H1 (cell line): Measurements from ENCODE around the gene ZNF587B. TPM values are rescaled to one million over a fixed set of nuclear protein-coding genes. Genes with fewer than 3 reads are reported as not detected.

Experiments
- CTCF ChIA-PET: fragments of 300-600 bp; sonication (Branson Sonifier 250); formaldehyde crosslinking; loops from one replicate; lab custom pipeline; 2021; ENCODE audit not compliant: partially characterized antibody; lab: Charles Lee
- POLR2A ChIA-PET: fragments of 300-600 bp; sonication (Branson Sonifier 250); formaldehyde crosslinking; loops from one replicate; lab custom pipeline; 2021; ENCODE audit warnings: inconsistent platforms; ENCODE audit not compliant: partially characterized antibody; lab: Charles Lee
- DNase-seq, 2 experiments: peaks; one replicate each; pipeline versions ENCODE4 v3.0.0 to v3.0.0-alpha.2; 2010 to 2022; ENCODE audit warnings: low spot score in 2 of 2, low read depth in 1 of 2, mixed read lengths in 1 of 2
- FAIRE-seq: peaks from 2 replicates; lab custom pipeline; 2011; peaks lifted over from hg19 to GRCh38; lab: Jason Lieb, UNC
- H2AFZ ChIP-seq: 2 replicates; pipeline ENCODE4 v1.8.1; 2012; ENCODE audit warnings: low read length, inconsistent platforms
- H2AK5ac ChIP-seq: 2 replicates; pipeline ENCODE4 v1.6.1; 2013; ENCODE audit warnings: low read depth, low read length
- H2BK120ac ChIP-seq: replicated peaks from 2 replicates; pipeline ENCODE3; 2013; ENCODE audit warnings: low read depth, low read length, inconsistent platforms
- H2BK12ac ChIP-seq: 2 replicates; pipeline ENCODE4 v1.6.1; 2013; ENCODE audit warnings: low read depth, low read length
- H2BK15ac ChIP-seq: 2 replicates; pipeline ENCODE4 v1.6.1; 2013; ENCODE audit warnings: low read length
- H2BK20ac ChIP-seq: 2 replicates; pipeline ENCODE4 v1.6.1; 2013; ENCODE audit warnings: low read length
- H2BK5ac ChIP-seq: 2 replicates; pipeline ENCODE4 v1.6.1; 2013; ENCODE audit warnings: low read depth, low read length
- H3K14ac ChIP-seq: 2 replicates; pipeline ENCODE4 v1.6.1; 2013; ENCODE audit warnings: inconsistent platforms; ENCODE audit not compliant: insufficient read length
- H3K18ac ChIP-seq: 2 replicates; pipeline ENCODE4 v1.6.1; 2013; ENCODE audit warnings: low read length; ENCODE audit errors: extremely low read depth
- H3K23ac ChIP-seq: 2 replicates; pipeline ENCODE4 v1.6.1; 2013; ENCODE audit warnings: inconsistent platforms; ENCODE audit not compliant: insufficient read length
- H3K23me2 ChIP-seq: 2 replicates; pipeline ENCODE4 v1.6.1; 2013; ENCODE audit warnings: low read depth, low read length
- H3K27ac ChIP-seq: 2 replicates; pipeline ENCODE4 v1.6.1; 2011; ENCODE audit warnings: low read depth, low read length, inconsistent platforms
- H3K27me3 ChIP-seq, 4 experiments: replicated peaks in 1 of 4; 1 replicate in 1 of 4; 2 replicates in 3 of 4; pipeline versions ENCODE4 v1.6.1 to v1.8.1; 2011 to 2013; ENCODE audit warnings: low read length in 3 of 4, mild to moderate bottlenecking in 3 of 4, inconsistent platforms in 2 of 4, mixed read lengths in 2 of 4, moderate library complexity in 1 of 4; ENCODE audit not compliant: control insufficient read depth in 3 of 4, insufficient read depth in 3 of 4; ENCODE audit errors: extremely low read depth in 1 of 4
- H3K36me3 ChIP-seq, 4 experiments: 2 replicates each; pipeline versions ENCODE4 v1.6.1 to v1.8.1; 2011 to 2013; ENCODE audit warnings: mild to moderate bottlenecking in 4 of 4, low read length in 3 of 4, moderate library complexity in 2 of 4, control low read depth in 1 of 4, inconsistent platforms in 1 of 4; ENCODE audit not compliant: insufficient read depth in 4 of 4, control insufficient read depth in 2 of 4
- H3K4ac ChIP-seq: replicated peaks from 2 replicates; pipeline ENCODE3; 2013; ENCODE audit warnings: low read length, low read depth, mixed read lengths, inconsistent platforms; ENCODE audit not compliant: insufficient read length
- H3K4me1 ChIP-seq, 4 experiments: replicated peaks in 1 of 4; 1 replicate in 1 of 4; 2 replicates in 3 of 4; pipeline versions ENCODE4 v1.6.1 to v1.8.1; 2011 to 2013; ENCODE audit warnings: low read length in 3 of 4, inconsistent platforms in 2 of 4, mixed read lengths in 1 of 4; ENCODE audit not compliant: insufficient read depth in 4 of 4, control insufficient read depth in 3 of 4
- H3K4me2 ChIP-seq, 2 experiments: 2 replicates each; pipeline versions ENCODE4 v1.6.1 to v1.8.1; 2011 to 2013; ENCODE audit warnings: low read depth in 2 of 2, low read length in 2 of 2, control low read depth in 1 of 2, inconsistent platforms in 1 of 2, mild to moderate bottlenecking in 1 of 2; ENCODE audit not compliant: insufficient read depth in 1 of 2
- H3K4me3 ChIP-seq, 4 experiments: fragments of 200-600, 300-600 bp in 1 of 4; sonication (generic), shearing (Covaris generic), sonication (Bioruptor Twin) in 1 of 4; 2 replicates each; pipeline versions ENCODE4 v1.5.1 to v1.8.1; 2011 to 2016; ENCODE audit warnings: low read length in 4 of 4, low read depth in 3 of 4, control low read depth in 2 of 4, inconsistent platforms in 2 of 4, mild to moderate bottlenecking in 2 of 4, mixed read lengths in 1 of 4, moderate library complexity in 1 of 4; ENCODE audit not compliant: insufficient read depth in 2 of 4; ENCODE audit errors: extremely low read depth in 1 of 4
- H3K56ac ChIP-seq: replicated peaks from 2 replicates; pipeline ENCODE3; 2013; ENCODE audit warnings: low read depth, mild to moderate bottlenecking, mixed read lengths, low read length, inconsistent platforms; ENCODE audit not compliant: insufficient read length
- H3K79me1 ChIP-seq: 2 replicates; pipeline ENCODE4 v1.6.1; 2013; ENCODE audit warnings: low read depth, low read length, control low read depth
- H3K79me2 ChIP-seq, 2 experiments: 2 replicates each; pipeline versions ENCODE4 v1.6.1 to v1.8.1; 2012 to 2013; ENCODE audit warnings: low read length in 2 of 2, mild to moderate bottlenecking in 2 of 2, inconsistent platforms in 1 of 2; ENCODE audit not compliant: insufficient read depth in 2 of 2, control insufficient read depth in 1 of 2
- H3K9ac ChIP-seq, 4 experiments: replicated peaks in 1 of 4; 1 replicate in 1 of 4; 2 replicates in 3 of 4; pipeline versions ENCODE4 v1.6.1 to v1.8.1; 2011 to 2013; ENCODE audit warnings: low read depth in 3 of 4, low read length in 3 of 4, control low read depth in 2 of 4, mild to moderate bottlenecking in 2 of 4, moderate library complexity in 2 of 4, inconsistent platforms in 1 of 4; ENCODE audit errors: extremely low read depth in 1 of 4
- H3K9me3 ChIP-seq, 2 experiments: 2 replicates each; pipeline versions ENCODE4 v1.6.1 to v1.8.1; 2012 to 2013; ENCODE audit warnings: mild to moderate bottlenecking in 2 of 2, moderate library complexity in 2 of 2, control low read depth in 1 of 2, inconsistent platforms in 1 of 2, low read depth in 1 of 2, low read length in 1 of 2, mixed read lengths in 1 of 2; ENCODE audit not compliant: insufficient read depth in 2 of 2
- H4K20me1 ChIP-seq, 2 experiments: replicated peaks in 1 of 2; 2 replicates each; pipeline versions ENCODE3 to v1.8.1; 2011 to 2013; ENCODE audit warnings: inconsistent platforms in 2 of 2, low read length in 2 of 2, mild to moderate bottlenecking in 1 of 2; ENCODE audit not compliant: insufficient read depth in 2 of 2, control insufficient read depth in 1 of 2
- H4K5ac ChIP-seq: 2 replicates; pipeline ENCODE4 v1.6.1; 2013; ENCODE audit warnings: low read length, low read depth, mixed read lengths, inconsistent platforms; ENCODE audit not compliant: insufficient read length
- H4K8ac ChIP-seq: 2 replicates; pipeline ENCODE4 v1.8.0; 2013; ENCODE audit warnings: mild to moderate bottlenecking, moderate library complexity, low read length, inconsistent platforms; ENCODE audit not compliant: insufficient read depth; ENCODE audit errors: extremely low read depth
- H4K91ac ChIP-seq: replicated peaks from 2 replicates; pipeline ENCODE3; 2013; ENCODE audit warnings: low read length, mixed read lengths, inconsistent platforms; ENCODE audit not compliant: insufficient read length
- CTCF ChIP-seq, 3 experiments: IDR thresholded peaks; 1 replicate in 2 of 3; 2 replicates in 1 of 3; pipeline versions ENCODE4 v1.5.1 to v1.6.1; 2011; ENCODE audit warnings: low read length in 3 of 3, mild to moderate bottlenecking in 3 of 3, inconsistent platforms in 2 of 3, low read depth in 1 of 3, moderate library complexity in 1 of 3; ENCODE audit not compliant: insufficient read depth in 1 of 3; ENCODE audit errors: control extremely low read depth in 1 of 3
- ZNF274 ChIP-seq: IDR thresholded peaks from 2 replicates; pipeline ENCODE4 v1.7.0; 2012; ENCODE audit warnings: low read length, borderline replicate concordance; ENCODE audit errors: extremely low read depth
- WGBS, 2 experiments: shearing (Covaris generic) in 1 of 2; methylation state at CpG; one replicate each; pipeline versions ENCODE4 v1.1.6 to v1.1.7; 2013 to 2015; ENCODE audit warnings: low lambda C conversion rate in 2 of 2, mixed read lengths in 2 of 2, inconsistent platforms in 1 of 2, low coverage in 1 of 2, missing lambda C conversion rate in 1 of 2; ENCODE audit not compliant: insufficient replicate concordance in 2 of 2, insufficient coverage in 1 of 2, insufficient read length in 1 of 2; ENCODE audit errors: extremely low coverage in 1 of 2, missing lambda C conversion rate in 1 of 2; 5-methylcytosine and 5-hydroxymethylcytosine counted together
- polyA plus RNA-seq, 7 experiments: library from polyadenylated mRNA; depleted of rRNA in 3 of 7; stranded (reverse) in 5 of 7; unstranded in 2 of 7; fragments of >200 nt in 5 of 7; fragments of 200-250 nt in 2 of 7; gene quantifications; 1 replicate in 5 of 7; 2 replicates in 1 of 7; 4 replicates in 1 of 7; pipeline versions ENCODE4 v1.2.1 to v1.2.3, GENCODE V29; 2011 to 2013; ENCODE audit warnings: missing spikeins in 2 of 7, mixed read lengths in 2 of 7
- total RNA-seq: library from RNA; stranded (reverse); fragmentation: NEBNext Ultra II Directional; extraction: Animal tissue kit (Norgen Biotek cat#: 25700); gene quantifications from 2 replicates; pipeline ENCODE4 v1.2.1, GENCODE V29; 2021

Gene ZNF587B
- total and polyA plus RNA-seq, 2 of the 8 experiments (the other 6 are each of a cell fraction or from before 2014, with no cell fraction given) = 13.8 to 60.1 TPM

GRCh38 chr19:57802269-57802668 lies 27.8 kb upstream of the ZNF587B start:
- Histone ChIP-seq H4K20me1 (no peaks in the 10 kb centered on the region), H3K27ac (no peak overlapping the region; the same call in 1 of the 2 replicates), H3K27me3 (no peaks in the 10 kb centered on the region), H2BK5ac (peak overlapping the region; percentile 40), H2AK5ac (no peak overlapping the region), H3K4ac (no peak overlapping the region), H3K23me2 (peaks cover 10% of the 10 kb centered on the region; the same call in 1 of the 2 replicates), H4K91ac (no peak overlapping the region), H3K9me3 (no peaks in the 10 kb centered on the region), H3K9ac (no peak overlapping the region), H2BK120ac (no peak overlapping the region), H3K56ac (no peak overlapping the region), H2BK15ac (no peak overlapping the region), H2BK20ac (no peak overlapping the region), H3K79me2 (peaks cover 0 to 2% of the 10 kb centered on the region in 2 experiments; a peak in 1 of 4 replicates), H3K4me2 (peak overlapping the region in 1 of 2 experiments; percentile 9; a peak in 1 of 4 replicates), H3K4me1 (peaks cover 7 to 23% (median 15%) of the 10 kb centered on the region in 4 experiments), H4K8ac (no peak overlapping the region), H2AFZ (no peak overlapping the region), H3K79me1 (no peaks in the 10 kb centered on the region), H3K23ac (no peak overlapping the region), H3K18ac (no peak overlapping the region), H3K4me3 (no peak overlapping the region)
- FAIRE-seq (no peak), DNase-seq (no peak)
- WGBS, 2 experiments = 55% methylated on average over 4 of the region's 4 CpGs; no CpG with 5 or more reads in 1 of the 2 experiments
- POLR2A ChIA-PET = interaction anchor here (0.9 to 4.8 kb wide), 8 partner anchors 8 to 55 kb away, joined by 4 to 35 read pairs (median 5); partner anchors contain the start of genes ZNF552, ZNF586, ZNF587 and ZNF587B
- CTCF ChIA-PET = interaction anchor here (2.7 kb wide), 1 partner anchor 18 kb away, joined by 7 read pairs; no protein-coding TSS in a partner anchor
- TF ChIP-seq ZNF274 = no peak
- peak in 2 of 3 experiments; percentile 22 to 28; a peak in 2 of 4 replicates for TF ChIP-seq CTCF (IDR thresholded peaks at IDR 0.05; ENCODE audit: control extremely low read depth in 1 of 3, insufficient read depth in 1 of 3, low read depth in 1 of 3, low read length in 3 of 3)
- TF ChIP-seq, all 59 proteins: peak for 1
- Histone ChIP-seq H2BK12ac (peak overlapping the region; percentile 94; the same call in 1 of the 2 replicates), H3K14ac (no peak overlapping the region), H3K36me3 (peaks cover 0 to 2% (median 0%) of the 10 kb centered on the region in 4 experiments; a peak in 1 of 8 replicates), H4K5ac (no peak overlapping the region)
